Pancreas (tissue), 10 donors: ENCODE results near the gene PLSCR4. TPM values are rescaled to one million over a fixed set of nuclear protein-coding genes. Genes with fewer than 3 reads are reported as not detected.

Experiments used
- ATAC-seq, 4 donors: fragments of 200-7000 bp; cut with Tn5 transposase; one replicate each; pipeline versions ENCODE4 v1.8.0 to v1.9.1; 2020; ENCODE audit warnings: mild to moderate bottlenecking in 4 of 4, moderate library complexity in 4 of 4
- DNase-seq, 6 donors: peaks; one replicate each; pipeline ENCODE4 v3.0.0-alpha.2; 2020
- FAIRE-seq: peaks from 2 replicates; lab custom pipeline; 2012; peaks lifted over from hg19 to GRCh38; lab: Jason Lieb, UNC
- H3K27ac ChIP-seq, 4 donors: fragments of 200-600 bp; sonication (generic); 1 replicate in 3 of 4; 2 replicates in 1 of 4; pipeline versions ENCODE4 v1.5.0 to v1.8.0; 2020
- H3K27me3 ChIP-seq, 4 donors: fragments of 200-600 bp; one replicate each; pipeline ENCODE4 v1.8.0; 2021
- H3K36me3 ChIP-seq, 3 donors: fragments of 200-600 bp; sonication (generic) in 1 of 3; one replicate each; pipeline versions ENCODE4 v1.5.0 to v1.8.0; 2020 to 2021
- H3K4me1 ChIP-seq, 3 donors: fragments of 200-600 bp; one replicate each; pipeline ENCODE4 v1.8.0; 2021
- H3K4me3 ChIP-seq, 4 donors: fragments of 200-600 bp; sonication (generic) in 2 of 4; one replicate each; pipeline versions ENCODE4 v1.5.0 to v1.8.0; 2020 to 2021
- H3K9me3 ChIP-seq, 4 donors: fragments of 200-600 bp; one replicate each; pipeline ENCODE4 v1.8.0; 2021
- CTCF ChIP-seq, 4 donors: fragments of 200-600 bp; sonication (generic) in 3 of 4; IDR thresholded peaks; one replicate each; pipeline versions ENCODE4 v1.5.0 to v1.8.0; 2021; ENCODE audit warnings: antibody characterized with exemption in 4 of 4
- WGBS, 2 donors: extraction: QIAGEN DNeasy Blood & Tissue Kit; methylation state at CpG; one replicate each; pipeline ENCODE4 v1.1.7; 2013; 5-methylcytosine and 5-hydroxymethylcytosine counted together
- intact Hi-C, 3 donors: fragments of 100-400 bp; cut with DNase I; formaldehyde crosslinking; loops; one replicate each; pipeline versions ENCODE4 v1.11.1 to v1.14.2; 2022
- polyA plus RNA-seq, 2 donors: library from polyadenylated mRNA; stranded (reverse); fragments of 200-250 nt; gene quantifications; one replicate each; pipeline ENCODE4 v1.2.3, GENCODE V29; 2013
- total RNA-seq, 6 donors: library from RNA; stranded (reverse); fragmentation: NEBNext Ultra II Directional in 4 of 6; extraction: Animal tissue kit (Norgen Biotek cat#: 25700) in 4 of 6; gene quantifications; one replicate each; pipeline versions ENCODE4 v1.2.1 to v1.2.4, GENCODE V29; 2021 to 2023
- donor health status: healthy with polysubstance abuse.
- donor health status: DM: no; HTN: no; CAD: no; lungs with moderate emphysema.
- donor health status: DM: no; HTN: no; CAD: no.
- donor health status: control.
- donor health status: control.
- donor health status: Bipolar disorder and iron deficiency.
- donor health status: DM: yes; HTN: yes; CAD: no.
- donor health status: DM: no; HTN: no; CAD: no.
- donor health status: DM: no; HTN: no; CAD: no.
- donor health status: DM: yes; HTN: yes; CAD: no.

The PLSCR4 gene
- total and polyA plus RNA-seq, 8 donors: 5.6 to 28.2 (median 12.7) TPM

GRCh38 chr3:146177519-146177918 is 73.4 kb downstream of the PLSCR4 start:
- DNase-seq: no peak
- no peaks in the 10 kb centered on the region for H3K4me1 ChIP-seq
- ATAC-seq: no peak
- no peak for FAIRE-seq
- H3K27ac ChIP-seq: no peak overlapping the region
- H3K9me3 ChIP-seq: no peaks in the 10 kb centered on the region
- intact Hi-C loops: loop anchor here in 2 of 3 donors (10.0 kb wide), 2 partner anchors 103 to 113 kb away; no protein-coding TSS in a partner anchor
- WGBS, 2 donors: 78 to 90% methylated on average over 1 of the region's 1 CpG
- no peak for TF ChIP-seq CTCF (IDR thresholded peaks at IDR 0.05)
- H3K36me3 ChIP-seq: no peaks in the 10 kb centered on the region
- no peaks in the 10 kb centered on the region for H3K27me3 ChIP-seq
- H3K4me3 ChIP-seq: no peak overlapping the region

- no peak for DNase-seq
- intact Hi-C loops: loop anchor here in 2 of 3 donors (10.0 kb wide), 2 partner anchors 102 to 112 kb away; no protein-coding TSS in a partner anchor
- Histone ChIP-seq H3K27me3 (no peaks in the 10 kb centered on the region), H3K27ac (no peak overlapping the region), H3K4me3 (no peak overlapping the region), H3K4me1 (no peaks in the 10 kb centered on the region), H3K36me3 (no peaks in the 10 kb centered on the region), H3K9me3 (no peaks in the 10 kb centered on the region)
- TF ChIP-seq CTCF (IDR thresholded peaks at IDR 0.05): no peak
- WGBS, 2 donors: 75 to 83% methylated on average over 3 of the region's 3 CpGs
- no peak for FAIRE-seq
- no peak for ATAC-seq
Observed at GRCh38 chr3:146177072-146177471, 73.8 kb downstream of the PLSCR4 start.

GRCh38 chr3:146172586-146172985 is 78.3 kb downstream of the PLSCR4 start:
- FAIRE-seq: no peak
- no peak for ATAC-seq
- Histone ChIP-seq H3K27ac (no peak overlapping the region), H3K4me1 (peaks cover 0 to under 1% (median 0%) of the 10 kb centered on the region in 3 donors), H3K9me3 (no peaks in the 10 kb centered on the region), H3K36me3 (no peaks in the 10 kb centered on the region), H3K4me3 (no peak overlapping the region), H3K27me3 (no peaks in the 10 kb centered on the region)
- TF ChIP-seq CTCF (IDR thresholded peaks at IDR 0.05): no peak
- intact Hi-C loops: loop anchor here in 2 of 3 donors (10.0 kb wide), 2 partner anchors 98 to 108 kb away; no protein-coding TSS in a partner anchor
- no peak for DNase-seq
- 74 to 75% methylated on average over 1 of the region's 1 CpG for WGBS, 2 donors

DNA sequence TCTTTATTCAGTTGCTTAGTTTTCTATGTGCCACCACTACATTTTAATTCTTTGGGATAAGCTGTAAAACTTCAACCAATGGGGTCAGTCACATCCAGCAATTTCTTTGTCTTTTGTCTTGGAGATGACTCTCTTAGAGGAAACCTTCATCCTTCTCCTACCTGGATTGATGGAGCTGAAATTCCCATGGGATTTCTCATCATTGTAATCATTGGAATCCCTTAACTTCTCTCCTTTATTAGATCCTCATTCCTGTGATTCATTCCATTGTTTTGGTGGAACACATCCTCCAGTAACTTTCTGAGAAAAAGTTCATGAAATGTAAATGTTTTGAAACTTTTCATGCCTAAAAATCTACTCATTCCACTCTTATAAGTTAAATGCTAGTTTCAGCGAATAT is 80.3 kb downstream of the PLSCR4 start:
- no peak for TF ChIP-seq CTCF (IDR thresholded peaks at IDR 0.05)
- intact Hi-C loops: loop anchor here in 2 of 3 donors (10.0 kb wide), 2 partner anchors 96 to 106 kb away; no protein-coding TSS in a partner anchor
- H3K36me3 ChIP-seq: no peaks in the 10 kb centered on the region
- no peak for FAIRE-seq
- H3K9me3 ChIP-seq: no peaks in the 10 kb centered on the region
- peaks cover 0 to 18% (median 12%) of the 10 kb centered on the region in 3 donors for H3K4me1 ChIP-seq
- DNase-seq: no peak
- no peak overlapping the region for H3K27ac ChIP-seq
- H3K4me3 ChIP-seq: no peak overlapping the region
- 94 to 100% methylated on average over 1 of the region's 1 CpG for WGBS, 2 donors
- no peak for ATAC-seq
- H3K27me3 ChIP-seq: no peaks in the 10 kb centered on the region

DNA sequence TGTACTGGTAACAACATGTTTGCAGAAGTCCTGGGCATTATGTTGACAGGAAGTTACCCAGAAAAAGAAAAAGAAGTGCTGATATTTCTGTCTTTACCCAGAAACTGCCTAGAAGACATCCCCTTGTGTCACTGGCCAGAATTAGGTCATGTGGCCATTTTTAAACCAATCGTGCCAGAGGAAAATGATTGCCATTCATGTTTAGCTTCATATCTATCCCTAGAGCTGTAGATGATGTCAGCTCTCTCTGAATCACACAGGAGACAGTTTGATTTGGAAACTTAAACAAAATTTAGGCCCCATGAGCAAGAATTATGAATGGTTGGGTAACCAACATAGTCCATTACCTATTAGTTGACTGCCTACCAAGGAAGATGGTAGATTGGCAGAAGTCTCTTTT is 81.0 kb downstream of the PLSCR4 start:
- no peak for FAIRE-seq

More for the DNA sequence above, 81.0 kb downstream of the PLSCR4 start:
- Histone ChIP-seq H3K27ac (no peak overlapping the region), H3K4me3 (no peak overlapping the region), H3K36me3 (no peaks in the 10 kb centered on the region), H3K9me3 (no peaks in the 10 kb centered on the region), H3K4me1 (peaks cover 0 to 18% (median 12%) of the 10 kb centered on the region in 3 donors), H3K27me3 (no peaks in the 10 kb centered on the region)
- no peak for TF ChIP-seq CTCF (IDR thresholded peaks at IDR 0.05)
- 88 to 91% methylated on average over 1 of the region's 1 CpG for WGBS, 2 donors
- intact Hi-C loops: loop anchor here in 2 of 3 donors (10.0 kb wide), 2 partner anchors 95 to 105 kb away; no protein-coding TSS in a partner anchor
- ATAC-seq: no peak
- DNase-seq: no peak
